Sciatic nerve (tissue), 2 donors: ENCODE measurements around the gene ARHGEF2. TPM values are rescaled to one million over a fixed set of nuclear protein-coding genes. Genes with fewer than 3 reads are reported as not detected.
A peak's percentile ranks its signal among the peaks of the same experiment; 100 is the strongest.

Source experiments
- ATAC-seq: fragments of 200-7000 bp; cut with Tn5 transposase; one replicate; pipeline ENCODE4 v1.9.1; 2020; ENCODE audit warnings: mild to moderate bottlenecking, moderate library complexity
- DNase-seq: peaks from one replicate; pipeline ENCODE4 v3.0.0-alpha.2; 2020; ENCODE audit warnings: low spot score
- intact Hi-C: fragments of 100-400 bp; cut with DNase I; formaldehyde crosslinking; loops from one replicate; pipeline ENCODE4 v1.14.2; 2022
- total RNA-seq: library from RNA; stranded (reverse); fragmentation: NEBNext Ultra II Directional; extraction: Animal tissue kit (Norgen Biotek cat#: 25700); gene quantifications from one replicate; pipeline ENCODE4 v1.2.1, GENCODE V29; 2021
- donor health status: DM: no; HTN: no; CAD: no.
- donor health status: DM: no; HTN: no; CAD: no.

Gene ARHGEF2
- total RNA-seq, 1 donor from 2014 or later = 196 TPM

DNA sequence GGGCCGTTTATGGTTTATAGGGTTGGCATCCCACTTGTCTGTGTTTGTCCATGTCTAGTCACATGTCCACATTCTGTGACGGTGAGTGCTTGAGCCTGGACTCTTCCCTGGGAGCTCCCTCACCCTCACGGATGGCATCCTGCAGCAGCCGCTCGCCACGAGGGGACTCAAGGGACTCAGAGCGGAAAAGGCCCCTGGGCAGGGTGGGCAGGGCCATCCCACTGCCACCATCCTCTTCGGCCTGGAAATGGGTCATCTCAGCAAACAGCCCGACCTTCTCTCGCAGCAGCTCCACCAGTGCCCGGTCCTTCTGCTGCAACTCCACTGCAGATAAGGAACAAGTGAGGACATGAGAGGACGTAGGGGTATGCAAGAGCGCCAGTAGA, 25.8 kb downstream of the ARHGEF2 start:
- intact Hi-C loops = no loop called here
- DNase-seq (no peak), ATAC-seq (no peak)

DNA sequence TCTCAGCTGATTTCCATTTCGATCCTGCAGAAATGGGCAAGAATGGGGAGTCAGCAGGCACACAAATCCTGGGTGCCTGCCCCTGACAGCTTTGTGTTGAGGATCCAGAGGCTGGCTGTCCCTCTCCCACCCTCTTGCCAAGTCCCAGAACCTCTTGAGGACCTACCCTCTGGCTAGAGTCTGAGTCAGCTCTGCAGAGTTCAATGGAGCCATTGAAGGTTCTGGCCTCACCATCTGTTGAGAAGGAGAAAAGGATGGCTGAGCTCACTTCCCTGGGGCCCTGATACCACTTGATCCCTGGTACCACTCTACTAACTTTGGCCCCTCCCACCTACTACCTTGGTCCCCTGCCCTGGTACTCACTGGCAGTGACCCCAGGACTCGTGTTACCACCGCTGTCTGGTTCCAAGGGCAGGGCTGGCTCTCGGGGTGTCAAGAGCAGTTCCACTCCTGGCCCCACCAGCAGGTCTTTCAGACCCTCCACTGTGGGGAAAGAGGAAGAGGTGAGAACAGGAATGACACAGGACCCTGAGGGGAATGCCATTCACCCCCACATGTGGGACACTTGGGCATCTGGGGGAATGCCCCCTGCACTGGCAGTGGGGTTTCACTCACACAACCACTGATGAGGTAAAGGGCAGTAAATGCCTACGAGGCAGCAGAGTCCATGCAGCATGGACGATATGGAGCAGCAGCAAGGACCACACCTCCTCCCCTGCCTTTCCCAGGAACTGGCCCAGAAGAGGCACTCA, 26.4 kb downstream of the ARHGEF2 start:
- intact Hi-C loops = no loop called here
- DNase-seq = no peak
- ATAC-seq = no peak

DNA sequence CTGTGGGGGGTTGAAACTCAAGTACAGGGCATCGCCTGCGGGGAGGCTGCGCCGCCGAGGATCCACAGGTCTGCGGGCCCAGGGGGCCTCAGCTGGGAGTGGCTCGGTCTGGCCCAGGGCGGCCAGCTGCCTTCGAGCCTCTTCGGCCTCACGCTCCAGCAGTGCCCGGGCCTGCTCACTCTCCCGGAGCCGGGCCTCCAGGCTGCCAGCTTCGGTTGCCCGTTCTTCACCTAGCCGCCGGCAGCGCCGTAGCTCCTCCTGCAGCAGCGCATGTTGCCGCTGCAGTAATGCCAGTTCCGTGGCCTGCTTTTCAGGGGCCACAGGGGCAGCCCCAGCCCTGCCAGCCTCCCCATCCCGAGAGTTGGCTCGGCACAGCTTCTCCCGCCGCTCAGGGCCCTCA, 27.5 kb downstream of the ARHGEF2 start:
- intact Hi-C loops = no loop called here
- ATAC-seq (no peak), DNase-seq (no peak)

DNA sequence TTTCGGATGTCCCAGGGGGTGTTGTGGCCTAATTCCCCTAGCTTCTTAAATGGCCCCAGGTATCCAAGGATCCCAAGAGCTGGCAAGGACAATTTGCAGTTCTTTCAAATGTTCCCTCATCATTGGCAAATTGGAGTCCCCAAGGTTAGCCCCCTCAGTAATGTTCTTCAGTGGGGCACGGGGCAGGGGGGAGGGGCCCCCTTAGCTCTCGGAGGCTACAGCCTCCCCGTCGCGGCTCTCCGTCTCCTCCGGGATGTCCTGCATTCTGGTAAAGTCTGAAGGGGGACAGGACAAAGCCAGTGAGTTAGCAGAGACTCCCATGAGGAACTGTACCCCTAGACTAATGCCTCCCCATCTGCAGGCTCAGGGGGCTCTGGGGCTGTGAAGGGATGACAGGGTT, 30.6 kb downstream of the ARHGEF2 start:
- no peak for DNase-seq
- no peak for ATAC-seq
- intact Hi-C loops = loop anchor here (10.0 kb wide), 1 partner anchor 47 kb away; no protein-coding TSS in a partner anchor

DNA sequence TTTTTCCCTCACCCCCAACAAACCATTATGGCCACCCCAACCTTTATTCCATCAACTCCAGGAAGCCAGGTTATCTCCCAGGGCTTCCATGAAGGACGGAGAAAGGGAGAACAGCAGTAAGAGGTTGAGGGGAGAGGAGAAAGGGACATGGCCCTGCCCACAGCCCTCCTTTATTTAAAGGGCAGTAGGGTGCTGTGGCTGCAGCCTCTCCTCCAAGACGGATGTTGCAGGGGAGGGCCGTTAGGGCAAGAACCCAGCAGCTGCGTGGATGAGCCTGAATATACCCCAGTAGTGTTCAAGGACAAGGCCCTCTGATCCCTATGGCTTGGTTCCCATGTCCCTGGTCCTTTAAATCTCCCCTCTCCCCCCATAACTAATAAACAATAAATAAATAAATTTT, 31.1 kb downstream of the ARHGEF2 start:
- intact Hi-C loops = loop anchor here (10.0 kb wide), 1 partner anchor 48 kb away; no protein-coding TSS in a partner anchor
- DNase-seq (no peak), ATAC-seq (no peak)

DNA sequence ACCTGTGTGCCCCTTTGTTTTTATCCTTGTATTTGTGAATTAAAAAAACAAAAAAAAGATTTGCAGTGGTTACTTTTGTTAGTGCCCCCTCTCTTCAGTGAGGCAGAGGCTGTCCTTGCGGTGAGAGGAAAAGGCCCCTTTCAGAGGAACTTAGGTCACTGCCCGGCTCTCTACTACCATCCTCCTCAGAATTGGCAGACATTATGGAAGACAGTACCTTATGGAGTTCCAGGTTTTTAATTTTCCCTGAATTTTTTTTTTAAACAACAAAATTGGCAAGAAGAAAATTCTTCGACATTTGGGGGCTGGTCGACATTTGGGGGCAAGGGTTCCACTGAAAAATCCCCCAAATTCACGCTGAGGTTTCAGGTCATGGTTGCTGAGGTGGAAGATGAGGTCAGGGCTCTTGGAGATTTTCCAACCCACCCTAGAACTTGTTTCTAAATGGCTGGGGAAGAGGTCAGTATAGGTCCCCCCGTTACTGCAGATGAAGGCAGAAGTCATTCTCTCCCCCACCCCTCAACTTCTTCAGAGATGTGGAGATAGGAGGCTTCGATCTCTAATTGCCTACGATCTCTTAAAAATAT, 31.6 kb downstream of the ARHGEF2 start:
- intact Hi-C loops = loop anchor here (10.0 kb wide), 1 partner anchor 48 kb away; no protein-coding TSS in a partner anchor
- no peak for ATAC-seq
- no peak for DNase-seq

DNA sequence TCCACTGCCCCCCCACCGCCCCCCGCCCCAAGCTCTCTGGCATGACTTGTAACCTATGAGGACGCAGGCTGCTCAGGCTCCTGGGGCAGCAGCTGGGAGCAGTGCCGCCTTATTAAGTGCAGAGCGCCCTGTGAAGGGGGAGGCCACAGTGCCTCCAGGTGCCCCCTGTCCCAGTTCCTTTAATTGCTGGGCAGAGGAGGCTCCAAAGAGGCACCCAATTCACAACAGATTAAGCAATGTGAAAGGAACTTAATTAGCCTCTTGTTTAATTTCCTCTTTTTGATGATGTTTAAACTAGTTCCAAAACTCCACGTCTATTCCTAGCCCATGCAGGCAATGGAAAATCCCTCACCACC, 33.9 kb downstream of the ARHGEF2 start:
- DNase-seq (no peak), ATAC-seq (no peak)
- intact Hi-C loops = loop anchor here (10.0 kb wide), 1 partner anchor 50 kb away; no protein-coding TSS in a partner anchor

DNA sequence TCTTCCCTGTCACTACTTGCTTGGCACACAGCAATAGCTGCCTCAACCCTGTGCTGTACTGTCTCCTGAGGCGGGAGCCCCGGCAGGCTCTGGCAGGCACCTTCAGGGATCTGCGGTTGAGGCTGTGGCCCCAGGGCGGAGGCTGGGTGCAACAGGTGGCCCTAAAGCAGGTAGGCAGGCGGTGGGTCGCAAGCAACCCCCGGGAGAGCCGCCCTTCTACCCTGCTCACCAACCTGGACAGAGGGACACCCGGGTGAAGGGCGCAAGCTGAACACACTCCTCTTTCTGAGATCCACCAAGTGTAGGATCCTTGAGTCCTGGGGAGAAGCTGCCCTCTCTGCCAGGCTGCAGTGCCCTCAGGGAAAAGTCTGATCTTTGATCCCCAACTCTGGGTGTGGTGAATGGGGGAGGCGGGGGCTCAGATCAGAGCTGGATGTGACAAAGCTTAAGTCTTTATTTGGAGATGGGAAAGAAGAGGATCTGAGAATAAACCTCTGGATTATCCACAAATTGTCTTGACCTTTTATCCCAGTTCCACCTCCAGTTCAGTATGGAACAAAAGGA, 35.7 kb downstream of the ARHGEF2 start:
- ATAC-seq = no peak
- intact Hi-C loops = loop anchor here (10.0 kb wide), 1 partner anchor 52 kb away; no protein-coding TSS in a partner anchor
- no peak for DNase-seq

DNA sequence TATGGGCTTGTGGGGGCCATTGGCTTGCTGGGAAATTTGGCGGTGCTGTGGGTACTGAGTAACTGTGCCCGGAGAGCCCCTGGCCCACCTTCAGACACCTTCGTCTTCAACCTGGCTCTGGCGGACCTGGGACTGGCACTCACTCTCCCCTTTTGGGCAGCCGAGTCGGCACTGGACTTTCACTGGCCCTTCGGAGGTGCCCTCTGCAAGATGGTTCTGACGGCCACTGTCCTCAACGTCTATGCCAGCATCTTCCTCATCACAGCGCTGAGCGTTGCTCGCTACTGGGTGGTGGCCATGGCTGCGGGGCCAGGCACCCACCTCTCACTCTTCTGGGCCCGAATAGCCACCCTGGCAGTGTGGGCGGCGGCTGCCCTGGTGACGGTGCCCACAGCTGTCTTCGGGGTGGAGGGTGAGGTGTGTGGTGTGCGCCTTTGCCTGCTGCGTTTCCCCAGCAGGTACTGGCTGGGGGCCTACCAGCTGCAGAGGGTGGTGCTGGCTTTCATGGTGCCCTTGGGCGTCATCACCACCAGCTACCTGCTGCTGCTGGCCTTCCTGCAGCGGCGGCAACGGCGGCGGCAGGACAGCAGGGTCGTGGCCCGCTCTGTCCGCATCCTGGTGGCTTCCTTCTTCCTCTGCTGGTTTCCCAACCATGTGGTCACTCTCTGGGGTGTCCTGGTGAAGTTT, 36.4 kb downstream of the ARHGEF2 start:
- ATAC-seq = no peak
- no peak for DNase-seq
- intact Hi-C loops = loop anchor here (10.0 kb wide), 1 partner anchor 53 kb away; no protein-coding TSS in a partner anchor

DNA sequence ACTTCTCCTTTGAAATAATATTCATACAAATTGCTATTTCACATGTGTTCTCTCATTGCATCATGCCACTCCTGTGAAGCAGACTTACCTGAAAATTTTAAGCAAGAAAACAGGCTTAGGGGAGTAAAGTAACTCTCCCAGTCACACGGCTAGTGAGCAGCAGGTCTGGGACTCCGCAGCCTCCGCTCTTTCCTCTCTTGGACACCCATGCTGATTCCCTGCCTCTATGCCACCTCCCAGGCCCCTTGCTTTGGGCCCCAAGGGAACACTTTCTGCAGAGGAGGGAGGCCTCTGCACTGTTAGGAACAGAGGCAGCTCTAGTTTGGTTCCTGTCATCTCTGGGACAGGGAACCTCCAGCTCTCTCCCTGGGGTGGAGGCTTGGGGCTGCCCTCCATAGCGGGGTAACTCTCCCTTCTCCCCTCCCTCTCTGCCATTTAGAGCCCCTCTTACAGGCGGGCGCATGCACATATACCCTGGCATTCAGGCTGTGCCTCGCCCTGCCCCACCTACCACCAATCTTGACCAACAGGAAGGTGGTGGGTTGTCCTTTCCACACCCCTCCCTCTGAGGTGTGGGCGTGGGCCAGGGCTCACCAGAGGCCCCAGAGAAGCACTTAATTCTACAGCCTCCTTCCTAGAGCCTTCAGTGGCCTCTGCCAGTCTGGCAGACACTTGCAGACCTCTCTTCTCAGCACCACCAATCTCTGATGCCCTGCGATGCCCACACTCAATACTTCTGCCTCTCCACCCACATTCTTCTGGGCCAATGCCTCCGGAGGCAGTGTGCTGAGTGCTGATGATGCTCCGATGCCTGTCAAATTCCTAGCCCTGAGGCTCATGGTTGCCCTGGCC, 37.1 kb downstream of the ARHGEF2 start, which contains the start of gene RXFP4:
Gene RXFP4 (plus strand): TSS at position 646 of the 852 bp plus-strand sequence. CDS start 72 bp downstream, at position 718.
- DNase-seq (no peak), ATAC-seq (no peak)
- intact Hi-C loops = loop anchor here (10.0 kb wide), 1 partner anchor 54 kb away; no protein-coding TSS in a partner anchor

DNA sequence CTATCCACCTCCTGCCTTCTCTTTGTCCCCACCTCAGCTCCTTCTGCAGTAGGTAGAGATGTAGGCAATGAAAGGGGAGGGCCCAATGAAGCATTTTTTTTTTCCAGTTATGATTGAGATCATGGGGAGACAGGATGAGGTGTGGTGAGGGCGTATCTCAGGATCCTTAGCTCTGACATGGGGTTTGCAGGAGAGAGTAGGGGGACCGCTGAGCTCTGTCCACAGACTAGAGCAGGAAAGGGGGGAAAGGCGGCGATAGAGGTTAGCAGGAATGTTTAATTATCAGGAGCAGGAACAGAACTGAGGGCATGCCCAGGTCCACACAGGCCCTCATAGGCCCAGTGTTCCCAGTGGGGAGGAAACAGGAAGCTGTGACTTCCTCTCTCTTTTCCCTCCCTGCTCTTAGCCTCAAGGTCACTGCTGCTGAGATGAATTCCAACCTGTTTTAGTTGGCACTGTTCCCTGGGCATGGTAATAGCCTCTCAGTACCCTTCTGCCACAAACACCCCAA, 37.8 kb downstream of the ARHGEF2 start:
- DNase-seq = no peak
- intact Hi-C loops = loop anchor here (10.0 kb wide), 1 partner anchor 54 kb away; no protein-coding TSS in a partner anchor
- peak; percentile 41 for ATAC-seq

DNA sequence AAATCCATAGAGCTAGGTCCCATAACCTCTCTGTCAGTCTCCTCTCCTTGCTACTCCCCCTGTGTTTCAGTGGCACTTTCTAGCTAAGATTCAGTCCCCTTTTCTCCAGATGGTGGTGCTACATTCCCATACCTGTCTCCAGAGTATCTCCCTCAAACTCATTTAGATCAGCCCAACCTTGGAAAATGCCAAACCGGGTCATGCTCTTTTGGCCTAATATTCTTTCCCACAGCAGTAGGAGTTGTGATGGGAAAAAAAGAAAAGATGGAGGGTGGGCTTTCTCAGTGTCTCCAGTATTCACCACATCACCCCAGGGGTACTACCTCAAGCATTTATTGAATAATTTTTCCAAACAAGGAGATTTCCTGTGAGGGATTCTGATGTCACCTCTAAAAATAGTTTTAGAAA, 40.1 kb downstream of the ARHGEF2 start:
- intact Hi-C loops = no loop called here
- ATAC-seq = peak; percentile 32
- DNase-seq = no peak

DNA sequence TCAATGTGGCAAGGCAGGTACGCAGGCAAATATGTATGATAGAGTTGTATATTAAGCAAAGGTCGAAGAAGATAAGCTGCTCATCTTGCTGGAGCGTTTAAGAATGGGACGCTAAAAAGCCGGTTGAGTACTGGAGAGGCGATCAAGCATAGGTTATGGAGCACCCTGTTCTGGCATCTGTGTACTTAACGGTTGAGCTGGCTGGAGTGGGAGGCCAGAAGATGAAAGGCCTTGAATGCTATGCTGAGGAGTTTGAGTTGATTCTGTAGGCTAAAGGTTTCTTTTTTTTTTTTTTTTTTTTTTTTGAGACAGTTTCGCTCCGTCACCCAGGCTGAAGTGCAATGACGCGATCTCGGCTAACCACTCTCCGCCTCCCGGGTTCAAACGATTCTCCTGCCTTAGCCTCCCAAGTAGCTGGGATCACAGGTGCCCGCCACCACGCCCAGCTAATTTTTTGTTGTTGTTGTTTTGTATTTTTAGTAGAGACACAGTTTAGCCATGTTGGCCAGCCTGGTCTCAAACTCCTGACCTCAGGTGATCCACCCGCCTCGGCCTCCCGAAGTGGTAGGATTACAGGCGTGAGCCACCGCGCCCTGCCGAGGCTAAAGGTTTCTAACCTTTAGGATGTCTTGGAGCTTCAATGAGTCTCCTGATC, 43.3 kb downstream of the ARHGEF2 start:
- ATAC-seq (no peak), DNase-seq (no peak)
- intact Hi-C loops = no loop called here

DNA sequence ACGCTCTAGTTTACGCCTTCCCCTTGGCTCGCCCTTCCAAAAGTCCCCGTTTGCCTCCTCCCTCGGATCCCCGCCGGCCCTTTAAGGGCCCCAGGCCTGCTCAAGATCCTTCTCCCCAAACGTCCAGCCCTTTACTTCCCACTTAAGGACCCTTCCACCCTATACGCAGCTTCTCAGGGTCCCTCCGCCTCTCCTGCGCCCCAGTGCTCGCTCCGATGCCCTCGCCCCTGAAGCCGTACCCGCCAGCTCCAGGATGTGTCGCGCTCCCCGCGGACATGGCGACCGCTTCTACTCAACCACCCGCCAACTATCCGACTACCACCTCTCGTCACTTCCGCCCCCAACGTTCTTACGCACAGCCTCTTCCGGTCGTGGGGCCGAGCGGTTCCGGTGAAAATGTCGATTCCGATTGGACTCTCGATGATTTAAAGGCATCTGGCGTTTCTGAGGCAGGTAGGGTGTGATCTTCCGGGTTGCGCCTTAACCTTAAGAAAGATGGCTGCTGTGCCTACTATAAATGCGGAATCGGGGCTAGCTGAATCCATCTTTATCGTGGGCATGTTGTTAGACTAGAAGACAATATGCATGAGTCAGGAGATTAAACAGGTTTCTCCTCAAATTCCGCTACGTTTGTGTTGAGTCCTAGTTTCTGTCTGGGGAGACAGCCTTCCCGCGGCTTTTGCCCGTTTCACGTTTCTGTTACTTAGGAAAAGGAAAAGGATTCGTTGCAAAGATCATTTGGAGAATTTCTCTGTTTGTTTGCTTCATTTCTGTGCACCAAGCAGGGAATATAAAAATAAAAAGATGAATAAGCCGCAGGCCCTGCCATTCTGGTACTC, 44.0 kb downstream of the ARHGEF2 start, which contains the start of gene KHDC4:
Gene KHDC4 (minus strand): TSS at position 317 of the 839 bp plus-strand sequence. CDS start 40 bp downstream, at position 277.
- ATAC-seq = peak; percentile 98
- intact Hi-C loops = no loop called here
- DNase-seq = peak; percentile 96

DNA sequence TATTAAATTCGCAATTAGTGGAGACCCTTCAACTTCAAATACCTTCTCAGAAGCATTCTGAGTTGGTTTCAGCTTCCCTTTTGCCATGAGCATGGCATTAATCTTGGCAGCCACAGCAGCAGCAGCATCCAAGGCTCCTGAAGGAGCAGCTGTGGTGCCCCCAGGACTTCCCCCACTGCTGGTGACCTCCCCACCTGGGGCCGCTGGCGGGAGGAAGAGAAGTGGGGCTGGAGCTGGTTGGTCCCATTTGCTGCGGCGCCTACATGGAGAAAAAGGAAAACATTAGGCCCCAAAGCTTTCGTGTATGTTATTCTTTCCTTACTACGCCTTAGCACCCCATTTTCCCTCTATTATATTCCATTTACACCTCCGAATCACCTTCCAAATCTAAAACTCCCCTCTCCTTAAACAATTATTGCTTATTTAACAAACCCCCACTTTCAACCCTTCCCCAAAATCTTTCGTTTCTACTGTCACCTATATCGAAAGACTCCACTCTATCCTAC, 44.7 kb downstream of the ARHGEF2 start:
- DNase-seq = no peak
- intact Hi-C loops = no loop called here
- no peak for ATAC-seq

DNA sequence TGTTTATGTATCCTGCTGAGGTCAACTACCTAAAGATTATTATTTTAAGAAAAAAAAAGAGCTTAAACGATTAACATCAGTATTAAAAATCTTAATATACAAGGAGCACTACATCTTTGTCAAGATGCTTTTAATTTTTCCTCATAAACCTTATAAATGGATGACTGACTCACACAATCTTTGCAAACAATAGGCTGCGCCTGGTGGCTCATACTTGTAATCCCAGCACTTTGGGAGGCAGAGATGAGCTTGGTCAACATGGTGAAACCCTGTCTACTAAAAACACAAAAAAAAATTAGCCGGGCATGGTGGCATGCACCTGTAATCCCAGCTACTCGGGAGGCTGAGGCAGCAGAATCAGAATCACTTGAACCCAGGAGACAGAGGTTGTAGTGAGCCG, 45.9 kb downstream of the ARHGEF2 start:
- DNase-seq = no peak
- no peak for ATAC-seq
- intact Hi-C loops = no loop called here

DNA sequence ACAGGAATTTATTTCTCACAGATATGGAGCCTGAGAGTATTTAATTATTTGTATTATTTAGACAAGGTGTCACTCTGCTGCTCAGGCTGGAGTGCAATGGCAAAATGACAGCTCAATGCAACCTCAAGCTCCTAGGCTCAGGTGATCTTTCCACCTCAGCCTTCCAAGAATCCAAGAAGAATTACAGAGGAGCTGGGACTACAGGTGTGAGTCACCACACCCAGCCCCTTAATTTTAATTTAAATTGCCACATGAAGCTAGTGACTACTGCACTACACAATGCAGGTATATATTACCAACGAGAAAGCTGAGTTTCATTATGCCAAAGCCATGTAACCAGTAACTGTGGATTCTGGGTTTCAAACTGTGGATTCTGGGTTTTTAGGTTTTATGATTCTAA, 46.3 kb downstream of the ARHGEF2 start:
- no peak for ATAC-seq
- intact Hi-C loops = no loop called here
- no peak for DNase-seq
